Stimulated activated CD4-positive, alpha-beta T cell treated with anti-CD3 and anti-CD28 coated beads, Interleukin-2, amount 100 ng/mL, for 24 hours (primary cell): ENCODE results near the gene FHDC1.

Source experiments
- DNase-seq, 2 donors: peaks; one replicate each; pipeline ENCODE4 v3.0.0-alpha.2; 2020

FHDC1 gene

DNA sequence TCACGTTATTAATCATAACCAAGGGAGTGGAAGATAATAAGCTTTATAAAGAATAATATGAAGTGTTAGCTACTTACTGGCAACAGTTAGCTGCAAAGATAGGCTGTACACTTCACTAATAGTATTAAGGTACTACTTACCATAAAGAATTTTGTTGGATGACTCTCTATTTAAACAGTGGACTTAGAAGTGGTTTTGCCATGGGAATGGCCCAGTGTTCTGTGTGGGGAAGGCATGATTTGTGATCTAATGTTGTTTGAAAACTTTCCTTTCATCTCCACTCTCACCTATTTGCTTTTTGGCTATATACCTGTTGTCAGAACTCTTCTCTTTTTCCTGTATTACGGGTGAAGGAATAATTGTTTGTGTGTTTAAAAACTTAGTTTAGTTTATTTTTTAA is 23.0 kb downstream of the FHDC1 start:
- DNase-seq: no peak

- DNase-seq: no peak
These were observed 24.0 kb downstream of the FHDC1 start for GRCh38 chr4:152960082-152960481.

- DNase-seq: no peak
These were observed 25.1 kb downstream of the FHDC1 start for GRCh38 chr4:152961014-152961772.

GRCh38 chr4:152961773-152962115 is 25.6 kb downstream of the FHDC1 start:
- no peak for DNase-seq

GRCh38 chr4:152962150-152962549 is 26.0 kb downstream of the FHDC1 start:
- DNase-seq: no peak

DNA sequence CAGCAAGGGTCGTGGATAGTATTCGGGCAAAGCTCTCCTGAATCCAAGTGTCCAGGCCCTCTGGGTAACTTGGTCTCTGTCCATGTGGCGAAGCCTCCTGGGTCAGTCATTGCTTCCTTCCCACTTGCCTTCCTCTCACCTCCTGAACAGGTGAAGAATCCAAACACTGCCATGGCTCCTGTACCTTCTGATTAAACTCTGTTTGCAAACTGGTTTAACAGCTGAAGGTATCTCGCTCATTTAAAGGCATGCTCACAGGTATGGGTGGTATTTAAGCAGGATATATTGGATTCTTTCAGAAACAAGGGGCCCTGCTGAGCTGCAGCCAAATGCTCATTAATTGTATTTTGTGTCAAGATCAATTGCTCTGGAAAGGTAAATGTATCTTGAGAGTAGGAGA is 28.2 kb downstream of the FHDC1 start:
- no peak for DNase-seq

GRCh38 chr4:152965611-152966010 is 29.5 kb downstream of the FHDC1 start:
- no peak for DNase-seq

GRCh38 chr4:152967907-152968306 is 31.8 kb downstream of the FHDC1 start:
- no peak for DNase-seq

- DNase-seq: no peak
These were observed 32.8 kb downstream of the FHDC1 start for GRCh38 chr4:152968806-152969394.

DNA sequence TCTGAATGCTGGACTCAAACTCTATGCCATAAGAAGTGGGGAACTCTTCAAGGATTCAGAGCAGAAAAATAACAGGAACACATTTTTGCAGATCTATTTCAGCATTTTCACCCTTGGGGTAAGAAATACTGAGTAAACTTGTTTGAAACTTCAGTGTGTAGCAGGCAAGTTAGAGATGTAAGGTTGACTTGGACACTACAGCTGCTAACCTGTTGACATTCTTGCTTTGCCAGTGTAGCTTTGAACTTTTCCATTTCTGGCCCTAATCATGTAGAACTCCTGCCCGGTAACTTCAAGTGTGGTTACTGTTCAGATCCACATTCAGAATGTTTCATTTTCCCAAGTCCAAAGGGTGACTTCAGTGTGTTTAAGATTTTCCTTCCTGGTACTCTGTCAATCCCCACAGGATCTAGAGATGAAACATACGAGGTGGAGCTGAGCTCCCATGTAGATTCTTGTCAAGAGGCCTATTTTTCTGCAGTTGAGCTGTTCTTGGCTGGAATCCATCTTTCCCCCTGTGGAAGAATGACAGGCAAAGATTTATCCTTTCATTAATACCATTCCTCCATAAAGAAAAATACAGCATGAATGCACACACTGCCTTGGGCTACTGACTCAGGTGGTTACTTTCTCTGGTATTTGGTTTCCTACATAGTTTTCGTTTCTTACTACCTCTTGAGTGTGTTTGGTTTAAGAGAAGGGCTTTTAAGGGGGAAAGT is 34.1 kb downstream of the FHDC1 start:
- no peak for DNase-seq

GRCh38 chr4:152971053-152971452 is 34.9 kb downstream of the FHDC1 start:
- no peak for DNase-seq

DNA sequence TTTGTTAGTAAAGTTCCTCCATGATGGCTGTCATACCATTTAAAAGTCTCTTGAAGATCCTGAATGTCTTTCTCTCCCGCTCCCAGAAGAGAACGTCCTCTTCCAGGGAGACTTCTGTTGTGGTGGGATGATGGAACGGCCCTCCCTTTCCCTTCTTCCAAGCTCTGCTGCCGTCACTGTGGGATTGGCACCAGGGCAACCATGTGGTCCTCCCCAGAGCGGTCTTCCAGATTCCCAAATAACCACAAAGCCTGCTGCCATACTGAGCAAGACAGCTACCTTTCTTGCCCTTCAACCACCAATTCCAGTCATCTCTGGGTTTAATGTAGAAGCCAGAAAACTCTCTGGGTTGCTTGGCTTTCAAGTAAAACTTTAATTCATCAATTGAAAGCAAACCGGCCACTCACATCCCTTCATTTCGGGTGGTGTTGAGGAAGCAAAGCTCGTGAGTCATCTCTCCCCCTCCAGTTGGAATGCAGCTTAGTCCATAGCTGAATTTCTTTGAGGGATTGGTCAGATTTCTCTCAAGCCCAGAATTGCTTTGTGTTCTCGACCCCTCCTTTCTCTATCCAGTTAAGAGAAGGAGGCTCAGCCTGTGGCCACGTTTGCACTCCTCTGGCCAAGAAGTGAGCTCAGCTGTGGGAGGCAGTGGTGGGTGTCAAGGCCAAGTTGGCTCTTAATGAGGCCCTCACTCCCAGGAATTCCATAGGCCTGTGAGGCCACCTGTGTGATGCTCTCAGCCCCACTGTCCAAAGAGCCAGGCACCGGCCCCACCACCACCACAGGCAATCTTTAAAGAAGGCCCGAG is 36.9 kb downstream of the FHDC1 start:
- DNase-seq: no peak

- no peak for DNase-seq
These were observed 37.7 kb downstream of the FHDC1 start for GRCh38 chr4:152973629-152974467.

- no peak for DNase-seq
These were observed 38.6 kb downstream of the FHDC1 start for GRCh38 chr4:152974468-152975379.

DNA sequence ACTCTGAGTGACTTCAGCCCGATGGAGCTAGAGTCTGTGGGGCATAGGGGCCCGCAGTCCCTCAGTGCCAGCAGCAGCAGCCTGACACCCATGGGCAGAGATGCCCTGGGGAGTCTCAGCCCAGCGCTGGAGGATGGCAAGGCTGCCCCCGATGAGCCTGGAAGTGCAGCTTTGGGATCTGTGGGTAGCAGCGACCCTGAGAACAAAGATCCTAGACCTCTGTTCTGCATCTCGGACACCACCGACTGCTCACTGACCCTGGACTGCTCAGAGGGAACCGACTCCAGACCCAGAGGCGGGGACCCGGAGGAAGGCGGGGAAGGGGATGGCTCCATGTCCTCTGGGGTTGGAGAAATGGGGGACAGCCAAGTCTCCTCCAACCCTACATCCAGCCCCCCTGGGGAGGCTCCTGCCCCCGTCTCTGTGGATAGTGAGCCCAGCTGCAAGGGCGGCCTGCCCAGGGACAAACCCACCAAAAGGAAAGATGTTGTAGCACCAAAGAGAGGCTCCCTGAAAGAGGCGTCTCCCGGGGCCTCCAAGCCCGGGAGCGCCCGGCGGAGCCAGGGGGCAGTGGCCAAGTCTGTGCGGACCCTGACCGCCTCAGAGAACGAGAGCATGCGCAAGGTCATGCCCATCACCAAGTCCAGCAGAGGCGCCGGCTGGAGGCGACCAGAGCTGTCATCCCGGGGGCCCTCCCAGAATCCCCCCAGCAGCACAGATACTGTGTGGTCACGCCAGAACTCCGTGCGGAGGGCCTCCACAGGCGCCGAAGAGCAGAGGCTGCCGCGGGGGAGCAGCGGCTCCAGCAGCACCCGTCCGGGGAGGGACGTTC is 39.5 kb downstream of the FHDC1 start:
- no peak for DNase-seq

DNA sequence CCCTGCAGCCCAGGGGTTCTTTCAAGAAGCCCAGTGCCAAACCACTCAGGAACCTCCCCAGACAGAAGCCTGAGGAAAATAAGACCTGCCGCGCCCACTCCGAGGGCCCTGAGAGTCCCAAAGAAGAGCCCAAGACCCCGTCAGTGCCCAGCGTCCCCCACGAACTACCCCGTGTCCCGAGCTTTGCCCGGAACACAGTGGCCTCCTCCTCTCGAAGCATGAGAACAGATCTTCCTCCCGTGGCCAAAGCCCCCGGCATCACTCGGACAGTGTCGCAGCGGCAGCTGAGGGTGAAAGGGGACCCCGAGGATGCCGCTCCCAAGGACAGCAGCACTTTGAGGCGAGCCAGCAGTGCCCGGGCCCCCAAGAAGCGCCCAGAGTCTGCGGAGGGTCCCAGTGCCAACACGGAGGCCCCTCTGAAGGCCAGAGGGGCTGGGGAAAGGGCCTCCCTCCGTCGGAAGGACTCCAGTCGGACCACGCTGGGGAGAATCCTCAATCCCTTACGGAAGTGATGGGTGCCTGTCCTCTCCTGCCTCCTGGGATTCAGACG is 40.2 kb downstream of the FHDC1 start:
- no peak for DNase-seq

DNA sequence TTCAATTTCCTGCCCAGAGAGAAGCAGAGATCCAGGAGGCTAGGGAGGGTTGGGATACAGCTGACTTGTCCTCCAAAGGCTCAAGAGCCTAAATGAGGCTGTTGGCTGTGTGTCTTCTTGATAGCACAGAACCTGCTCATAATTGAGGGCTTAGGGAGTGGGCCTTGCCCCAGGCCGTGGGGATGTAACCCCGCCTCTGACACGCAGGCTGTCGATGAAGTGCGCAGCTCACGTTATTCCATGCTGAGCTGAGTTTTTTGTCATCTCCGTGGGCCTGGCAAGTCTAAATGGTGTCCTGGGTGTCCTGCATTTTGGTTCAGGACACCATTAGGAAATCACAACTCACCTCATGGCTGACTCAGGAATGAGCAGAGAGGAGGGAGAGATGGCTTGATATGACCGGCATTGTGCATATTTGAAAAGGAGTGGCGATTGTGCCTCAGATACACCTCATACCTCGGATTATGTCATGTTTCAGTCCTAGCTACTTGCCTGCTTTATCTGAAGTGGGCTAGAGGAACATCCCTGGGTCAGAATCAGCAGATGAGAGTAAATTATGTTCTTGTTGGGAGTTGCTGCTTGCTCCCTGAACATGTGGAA is 43.7 kb downstream of the FHDC1 start:
- no peak for DNase-seq

- no peak for DNase-seq
These were observed 45.2 kb downstream of the FHDC1 start for GRCh38 chr4:152981278-152981677.

DNA sequence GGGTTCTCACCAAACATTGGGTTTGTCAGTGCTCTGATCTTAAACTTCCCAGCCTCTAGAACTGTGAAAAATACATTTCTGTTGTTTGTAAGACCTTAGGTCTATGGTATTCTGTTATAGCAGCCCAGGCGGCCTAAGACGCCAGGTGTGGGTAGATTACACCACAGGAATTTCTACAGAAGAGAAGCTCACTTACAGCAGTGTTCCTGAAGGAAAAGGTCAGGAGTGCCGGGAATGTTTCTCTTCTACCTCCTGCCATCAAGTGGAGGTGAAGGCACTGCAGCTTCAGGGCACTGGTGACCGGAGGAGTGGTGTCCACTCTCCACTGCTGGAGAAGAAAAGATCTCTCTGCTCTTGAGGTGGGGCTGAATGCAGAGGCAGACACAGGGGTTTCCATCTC is 45.7 kb downstream of the FHDC1 start:
- no peak for DNase-seq

DNA sequence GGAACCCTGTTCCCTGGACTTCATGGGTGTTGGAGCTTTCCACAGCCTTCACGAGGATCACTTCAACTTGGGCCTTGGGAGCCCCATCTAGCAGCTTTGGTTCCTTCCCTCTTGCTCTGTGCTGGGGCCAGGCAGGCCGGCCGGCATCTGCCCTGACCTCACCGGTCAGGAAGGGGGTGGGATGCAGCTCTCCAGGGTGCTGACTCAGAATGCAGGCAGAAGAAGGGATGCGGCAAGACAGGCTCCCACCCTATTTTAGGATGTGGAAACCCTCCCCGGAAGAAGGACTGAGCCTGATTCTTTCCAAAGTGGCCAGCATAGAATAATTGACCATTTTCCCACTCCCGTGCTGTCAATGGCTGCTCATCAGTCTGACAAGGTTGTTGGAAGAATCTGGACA is 47.1 kb downstream of the FHDC1 start:
- DNase-seq: no peak
